Measurements from ENCODE around the gene TEFM.

DNA sequence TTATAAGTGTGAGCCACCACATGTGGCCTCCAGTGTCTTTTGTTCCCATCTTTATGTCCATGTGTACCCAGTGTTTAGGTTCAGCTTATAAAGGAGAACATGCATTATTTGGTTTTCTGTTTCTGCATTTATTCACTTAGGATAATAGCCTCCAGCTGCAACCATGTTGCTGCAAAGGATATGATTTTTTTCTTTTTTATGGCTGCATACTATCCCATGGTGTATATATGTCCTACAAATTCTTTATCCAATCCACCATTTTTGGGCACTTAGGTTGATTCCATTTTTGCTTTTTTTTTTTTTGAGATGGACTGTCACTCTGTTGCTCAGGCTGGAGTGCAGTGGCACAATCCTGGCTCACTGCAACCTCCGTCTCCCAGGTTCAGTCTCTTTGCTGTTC lies 41.4 kb downstream of the TEFM start:
- TF ChIP-seq, protein P1, sequence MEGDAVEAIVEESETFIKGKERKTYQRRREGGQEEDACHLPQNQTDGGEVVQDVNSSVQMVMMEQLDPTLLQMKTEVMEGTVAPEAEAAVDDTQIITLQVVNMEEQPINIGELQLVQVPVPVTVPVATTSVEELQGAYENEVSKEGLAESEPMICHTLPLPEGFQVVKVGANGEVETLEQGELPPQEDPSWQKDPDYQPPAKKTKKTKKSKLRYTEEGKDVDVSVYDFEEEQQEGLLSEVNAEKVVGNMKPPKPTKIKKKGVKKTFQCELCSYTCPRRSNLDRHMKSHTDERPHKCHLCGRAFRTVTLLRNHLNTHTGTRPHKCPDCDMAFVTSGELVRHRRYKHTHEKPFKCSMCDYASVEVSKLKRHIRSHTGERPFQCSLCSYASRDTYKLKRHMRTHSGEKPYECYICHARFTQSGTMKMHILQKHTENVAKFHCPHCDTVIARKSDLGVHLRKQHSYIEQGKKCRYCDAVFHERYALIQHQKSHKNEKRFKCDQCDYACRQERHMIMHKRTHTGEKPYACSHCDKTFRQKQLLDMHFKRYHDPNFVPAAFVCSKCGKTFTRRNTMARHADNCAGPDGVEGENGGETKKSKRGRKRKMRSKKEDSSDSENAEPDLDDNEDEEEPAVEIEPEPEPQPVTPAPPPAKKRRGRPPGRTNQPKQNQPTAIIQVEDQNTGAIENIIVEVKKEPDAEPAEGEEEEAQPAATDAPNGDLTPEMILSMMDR (IDR thresholded peaks at IDR 0.05): no peak
- no peak for TF ChIP-seq POLR2A (IDR thresholded peaks at IDR 0.05)
